ENCODE data around the gene AKR1C2.
"Not testable (repeated sequence)": the region's sequence is repeated elsewhere in the genome, so short reads cannot be mapped to it uniquely, and the experiment has no call there.

AKR1C2 gene

GRCh38 chr10:4990217-4990616 lies 13.4 kb downstream of the AKR1C2 start:
- DNase-seq (ENCODE audit: low read depth in 1 of 2, low spot score in 1 of 2) = no peak

DNA sequence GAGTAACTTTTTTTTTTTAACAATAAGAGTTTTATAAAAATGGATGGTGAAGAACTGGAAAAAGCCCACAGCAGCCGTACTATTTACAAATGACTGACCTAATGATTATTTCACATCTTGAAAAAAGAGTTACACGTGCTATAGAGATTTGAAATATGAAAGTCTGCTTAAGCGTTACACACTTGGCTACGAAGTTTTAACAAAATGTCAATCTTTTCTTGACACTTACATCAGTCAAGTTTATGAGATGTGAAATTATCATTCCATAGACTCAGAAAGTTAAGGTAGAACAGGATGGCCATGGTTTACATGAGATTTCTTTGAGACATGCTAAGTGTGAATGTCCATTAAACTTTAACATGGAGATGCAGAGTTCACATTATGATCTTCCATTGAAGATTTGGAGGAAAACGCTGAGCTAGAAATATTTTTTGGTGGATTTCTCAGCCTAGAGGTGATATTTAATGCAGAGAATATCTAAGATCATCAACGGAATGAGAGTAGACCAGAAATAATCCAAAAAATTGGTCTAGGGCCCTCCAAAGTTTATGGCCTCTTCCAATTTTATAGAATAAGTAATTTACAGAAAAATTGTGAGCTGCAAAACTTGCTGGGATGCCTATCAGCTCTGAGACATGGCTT lies 15.5 kb downstream of the AKR1C2 start:
- not testable (repeated sequence) for DNase-seq (ENCODE audit: low read depth in 1 of 2, low spot score in 1 of 2)

- DNase-seq (ENCODE audit: low read depth in 1 of 2, low spot score in 1 of 2) = no peak
Measured at GRCh38 chr10:4984971-4985594, 18.6 kb downstream of the AKR1C2 start.

DNA sequence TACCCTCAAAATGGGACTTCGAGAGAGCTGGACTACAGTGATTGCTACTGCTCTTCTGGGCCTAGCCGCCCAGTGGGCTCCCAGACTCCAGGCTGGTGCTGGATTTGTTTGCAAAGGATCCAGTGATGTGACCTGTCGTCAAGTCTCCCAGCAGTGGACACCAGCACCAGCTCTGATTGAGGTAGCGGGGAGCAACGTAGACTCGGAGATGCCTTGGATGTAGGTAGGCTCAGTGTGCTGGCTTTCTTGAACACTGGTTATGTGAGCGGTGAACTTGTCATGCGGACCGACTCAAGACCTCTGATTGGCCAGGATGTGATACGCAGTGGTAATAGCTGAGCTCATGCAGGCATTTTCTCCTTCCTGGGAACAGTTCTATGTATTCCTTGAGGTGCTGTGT lies 19.4 kb downstream of the AKR1C2 start:
- no peak for DNase-seq (ENCODE audit: low read depth in 1 of 2, low spot score in 1 of 2)

- no peak for DNase-seq (ENCODE audit: low read depth in 1 of 2, low spot score in 1 of 2)
Measured at GRCh38 chr10:4983615-4984216, 19.9 kb downstream of the AKR1C2 start.

GRCh38 chr10:4982764-4983226 lies 20.9 kb downstream of the AKR1C2 start:
- no peak for DNase-seq (ENCODE audit: low read depth in 1 of 2, low spot score in 1 of 2)

DNA sequence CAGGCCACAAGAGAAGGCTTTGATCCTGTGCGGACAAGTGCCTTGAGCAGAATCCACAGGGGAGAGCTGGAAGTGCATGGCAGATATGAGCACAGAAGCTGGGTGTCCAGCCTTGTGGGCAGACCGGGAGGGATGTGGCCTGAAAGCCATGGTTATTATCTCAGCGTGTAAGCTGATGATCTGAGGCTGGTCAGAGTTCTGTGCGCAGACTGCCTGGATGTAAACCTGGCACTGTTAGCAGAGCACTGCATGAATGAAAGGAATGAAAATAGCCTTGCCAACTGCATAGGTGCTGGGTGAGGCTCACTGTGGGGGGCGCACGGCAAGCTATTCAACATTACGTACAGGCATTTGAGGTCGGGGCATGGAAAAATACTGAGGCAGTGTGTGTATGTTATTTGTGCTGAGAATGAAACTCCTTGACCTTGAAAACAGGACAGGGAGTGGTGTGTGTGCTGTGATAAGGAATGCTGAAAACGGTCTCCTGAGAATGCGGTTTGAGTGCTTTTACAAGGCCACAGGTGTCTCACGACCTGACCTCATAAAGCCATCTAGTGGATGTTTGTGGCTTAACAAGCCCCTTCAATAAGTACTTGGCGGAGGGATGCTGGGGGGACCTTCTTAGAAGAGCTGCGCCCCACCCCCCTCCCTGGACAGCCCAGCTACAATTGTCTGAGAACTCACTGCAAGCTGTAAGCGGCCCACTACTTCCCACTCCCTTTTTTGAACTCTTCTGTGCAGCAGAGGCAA lies 21.8 kb downstream of the AKR1C2 start:
- no peak for DNase-seq (ENCODE audit: low read depth in 1 of 2, low spot score in 1 of 2)

DNA sequence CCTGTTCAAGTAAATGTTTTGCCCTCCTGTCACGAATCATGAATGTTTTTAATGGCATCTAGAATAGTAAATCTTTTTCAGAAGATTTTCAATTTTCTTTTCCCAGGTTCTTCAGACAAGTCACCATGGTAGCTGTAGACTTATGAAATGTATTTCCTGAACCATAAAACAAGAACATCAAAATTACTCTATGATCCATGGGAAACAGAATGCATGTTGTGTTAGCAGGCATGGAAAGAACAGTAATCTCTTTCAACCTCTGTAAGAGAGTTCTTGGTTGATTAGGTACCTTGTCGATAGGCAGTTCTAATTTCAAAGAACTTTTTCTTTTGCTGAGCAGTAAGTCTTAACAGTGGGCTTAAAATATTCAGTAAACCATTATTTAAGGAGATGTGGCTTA lies 22.9 kb downstream of the AKR1C2 start:
- no peak for DNase-seq (ENCODE audit: low read depth in 1 of 2, low spot score in 1 of 2)

DNA sequence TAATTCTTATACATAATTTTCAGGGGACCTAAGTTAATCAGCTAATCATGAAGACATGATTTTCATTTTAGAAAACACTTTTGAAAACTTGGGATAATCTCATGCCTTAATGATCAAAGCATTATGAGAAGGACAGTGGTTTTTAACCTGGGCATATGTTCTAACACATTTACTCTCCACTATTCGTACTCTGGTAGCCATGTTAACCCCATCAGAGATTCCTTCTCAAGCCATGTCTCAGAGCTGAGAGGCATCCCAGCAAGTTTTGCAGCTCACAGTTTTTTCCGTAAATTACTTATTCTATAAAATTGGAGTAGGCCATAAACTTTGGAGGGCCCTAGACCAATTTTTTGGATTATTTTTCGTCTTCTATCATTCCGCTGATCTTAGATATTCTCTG lies 24.8 kb downstream of the AKR1C2 start:
- no peak for DNase-seq (ENCODE audit: low read depth in 1 of 2, low spot score in 1 of 2)

- no peak for DNase-seq (ENCODE audit: low read depth in 1 of 2, low spot score in 1 of 2)
Measured at GRCh38 chr10:4977025-4977424, 26.6 kb downstream of the AKR1C2 start.

DNA sequence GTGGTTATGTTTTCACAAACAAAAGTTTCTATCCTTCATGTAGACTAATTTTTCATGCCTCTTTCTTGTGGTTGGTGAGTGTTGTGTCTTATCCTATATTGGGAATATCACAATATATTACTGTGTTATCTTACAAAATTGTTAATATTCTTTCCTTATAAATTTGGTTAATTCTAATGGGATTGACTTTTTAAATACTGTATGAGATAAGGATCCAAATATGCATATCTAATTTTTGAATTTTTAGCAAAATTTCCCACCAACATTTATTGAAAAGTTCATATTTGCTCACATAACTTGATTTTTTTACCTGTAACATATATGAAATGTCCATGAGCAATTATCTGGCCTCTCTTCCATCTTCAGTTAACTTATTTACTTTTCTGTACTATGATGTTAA lies 29.3 kb downstream of the AKR1C2 start:
- DNase-seq (ENCODE audit: low read depth in 1 of 2, low spot score in 1 of 2) = not testable (repeated sequence)

DNA sequence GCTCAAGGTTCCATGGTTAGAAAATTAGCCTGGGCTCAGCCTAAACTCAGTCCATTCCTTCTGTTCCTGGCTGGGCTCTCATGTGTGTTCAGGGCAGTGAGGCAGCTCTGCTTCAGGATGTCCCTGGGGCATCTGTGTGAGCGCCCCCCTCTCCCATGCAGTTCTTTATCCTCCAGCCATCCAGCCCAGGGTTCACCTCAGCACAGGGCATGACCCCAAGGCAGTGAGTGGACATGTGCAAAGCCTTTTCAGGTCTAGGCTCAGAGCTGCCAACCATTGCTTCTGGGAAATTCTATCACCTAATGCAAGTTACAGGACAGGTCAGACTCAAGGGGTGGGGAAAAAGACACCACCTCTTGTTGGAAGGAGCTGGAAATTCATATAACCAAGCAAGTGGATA lies 30.4 kb downstream of the AKR1C2 start:
- DNase-seq (ENCODE audit: low read depth in 1 of 2, low spot score in 1 of 2) = not testable (repeated sequence)

DNA sequence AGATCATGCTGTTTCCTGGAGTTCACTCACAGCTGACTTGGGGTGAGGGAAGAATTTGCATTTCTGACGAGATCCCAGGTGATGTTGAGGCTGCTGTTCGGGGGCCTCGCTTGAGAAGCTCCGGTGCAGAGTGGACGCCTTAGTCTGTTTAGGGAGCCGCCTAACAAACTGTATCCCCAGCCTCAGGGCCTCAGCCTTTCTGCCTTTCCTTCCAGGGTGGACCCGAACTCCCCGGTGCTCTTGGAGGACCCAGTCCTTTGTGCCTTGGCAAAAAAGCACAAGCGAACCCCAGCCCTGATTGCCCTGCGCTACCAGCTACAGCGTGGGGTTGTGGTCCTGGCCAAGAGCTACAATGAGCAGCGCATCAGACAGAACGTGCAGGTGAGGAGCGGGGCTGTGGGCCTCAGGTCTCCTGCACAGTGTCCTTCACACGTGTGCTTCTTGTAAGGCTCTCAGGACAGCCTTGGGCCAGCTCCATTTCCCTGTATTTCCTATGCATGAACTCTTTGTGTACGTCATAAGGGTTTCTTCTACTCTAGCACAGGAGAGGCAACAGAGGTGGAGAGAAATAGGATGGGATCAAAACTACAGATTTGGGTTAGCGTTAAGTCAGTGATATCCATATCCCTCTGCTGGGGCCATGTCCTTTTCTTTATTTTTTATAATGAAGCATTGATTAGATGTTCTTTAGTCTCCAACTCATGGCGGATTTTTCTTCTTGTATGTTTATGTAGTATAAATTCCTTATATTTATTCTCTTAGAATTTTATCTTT lies 31.1 kb downstream of the AKR1C2 start:
- not testable (repeated sequence) for DNase-seq (ENCODE audit: low read depth in 1 of 2, low spot score in 1 of 2)

DNA sequence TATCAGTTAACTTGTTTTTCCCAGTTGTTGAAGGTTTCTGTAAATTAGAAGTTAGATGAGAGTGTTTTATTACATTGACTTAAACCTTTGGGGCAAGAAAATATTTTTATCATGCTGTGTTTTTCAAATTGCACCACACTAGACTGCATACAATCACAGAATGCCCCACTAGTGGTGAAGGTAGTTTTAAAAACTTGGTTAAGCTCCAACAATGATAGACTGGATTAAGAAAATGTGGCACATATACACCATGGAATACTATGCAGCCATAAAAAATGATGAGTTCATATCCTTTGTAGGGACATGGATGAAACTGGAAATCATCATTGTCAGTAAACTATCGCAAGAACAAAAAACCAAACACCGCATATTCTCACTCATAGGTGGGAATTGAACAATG lies 33.3 kb downstream of the AKR1C2 start:
- not testable (repeated sequence) for DNase-seq (ENCODE audit: low read depth in 1 of 2, low spot score in 1 of 2)

DNA sequence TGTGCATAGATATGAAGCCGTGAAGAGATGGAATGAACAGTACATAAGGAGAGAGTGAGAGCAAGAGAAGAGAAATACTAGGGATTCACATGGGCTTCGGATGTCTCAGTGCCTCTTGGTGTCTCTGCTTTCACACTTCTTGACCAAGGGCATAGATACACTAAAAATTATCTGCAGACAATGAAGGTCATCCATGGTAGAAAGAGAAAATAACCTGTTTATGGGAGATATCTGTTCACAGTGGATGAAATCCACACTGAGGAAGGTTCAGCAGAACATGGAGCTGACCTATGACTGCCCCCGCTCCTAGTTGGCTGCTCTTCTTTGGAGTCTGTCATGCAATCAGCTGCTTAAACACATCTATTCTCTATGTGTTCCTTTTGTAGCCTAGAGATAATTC lies 34.4 kb downstream of the AKR1C2 start:
- DNase-seq (ENCODE audit: low read depth in 1 of 2, low spot score in 1 of 2) = not testable (repeated sequence)

- DNase-seq (ENCODE audit: low read depth in 1 of 2, low spot score in 1 of 2) = not testable (repeated sequence)
Measured at GRCh38 chr10:4967189-4967588, 36.5 kb downstream of the AKR1C2 start.

DNA sequence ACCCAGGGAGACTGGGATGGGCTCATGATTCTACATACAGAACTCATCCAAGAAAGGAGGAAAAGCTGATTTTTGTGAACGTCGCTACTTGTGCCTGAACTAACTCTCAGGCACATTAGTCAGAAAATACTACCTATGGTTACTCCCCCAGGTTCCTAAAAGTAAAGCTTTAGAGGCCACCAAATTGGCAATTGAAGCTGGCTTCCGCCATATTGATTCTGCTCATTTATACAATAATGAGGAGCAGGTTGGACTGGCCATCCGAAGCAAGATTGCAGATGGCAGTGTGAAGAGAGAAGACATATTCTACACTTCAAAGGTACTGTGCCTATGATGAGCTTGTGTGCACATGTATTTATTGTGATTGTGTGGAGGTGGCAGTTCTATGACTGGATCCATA lies 37.9 kb downstream of the AKR1C2 start:
- not testable (repeated sequence) for DNase-seq (ENCODE audit: low read depth in 1 of 2, low spot score in 1 of 2)

- DNase-seq (ENCODE audit: low read depth in 1 of 2, low spot score in 1 of 2) = not testable (repeated sequence)
Measured at GRCh38 chr10:4963815-4964154, 39.9 kb downstream of the AKR1C2 start.

- DNase-seq (ENCODE audit: low read depth in 1 of 2, low spot score in 1 of 2) = not testable (repeated sequence)
Measured at GRCh38 chr10:4962876-4963814, 40.5 kb downstream of the AKR1C2 start, which contains the start of gene AKR1C1. AKR1C1 (plus strand) TSS chr10:4963415; CDS start chr10:4963445, 30 bp downstream.

DNA sequence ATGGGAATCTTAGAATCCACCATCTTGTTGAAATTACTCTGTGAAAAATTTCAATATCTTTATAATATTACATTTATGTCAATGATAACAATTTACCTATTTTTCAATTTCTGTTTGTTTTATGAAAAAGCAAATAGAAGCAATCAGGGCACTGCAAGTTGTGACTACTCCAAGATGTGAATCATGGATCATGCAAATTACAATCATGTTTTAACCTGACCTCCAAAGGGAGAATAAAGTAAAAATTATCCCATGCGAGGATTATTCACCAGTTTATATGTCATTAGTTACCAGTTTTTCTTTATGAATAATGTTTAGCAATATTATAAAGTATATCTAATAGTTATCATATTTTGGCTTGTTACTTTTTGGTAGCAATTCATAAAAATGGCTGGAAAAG lies 41.3 kb downstream of the AKR1C2 start:
- not testable (repeated sequence) for DNase-seq (ENCODE audit: low read depth in 1 of 2, low spot score in 1 of 2)

All from stimulated activated CD4-positive, alpha-beta T cell treated with anti-CD3 and anti-CD28 coated beads, Interleukin-15, amount 100 ng/mL, for 1 hour (primary cell).